Daoy (cell line): ENCODE data around the gene DPP10. TPM values are rescaled to one million over a fixed set of nuclear protein-coding genes. Genes with fewer than 3 reads are reported as not detected.

ENCODE experiments used
- DNase-seq: peaks from one replicate; pipeline ENCODE4 v3.0.0-alpha.2; 2015; ENCODE audit warnings: low read depth
- total RNA-seq: library from RNA; depleted of rRNA; stranded (reverse); fragments of >200 nt; shearing (Covaris generic); gene quantifications from 2 replicates; pipeline ENCODE4 v1.2.3, GENCODE V29; 2014

Gene DPP10
- total RNA-seq, 1 experiment from 2014 or later, result not detected

DNA sequence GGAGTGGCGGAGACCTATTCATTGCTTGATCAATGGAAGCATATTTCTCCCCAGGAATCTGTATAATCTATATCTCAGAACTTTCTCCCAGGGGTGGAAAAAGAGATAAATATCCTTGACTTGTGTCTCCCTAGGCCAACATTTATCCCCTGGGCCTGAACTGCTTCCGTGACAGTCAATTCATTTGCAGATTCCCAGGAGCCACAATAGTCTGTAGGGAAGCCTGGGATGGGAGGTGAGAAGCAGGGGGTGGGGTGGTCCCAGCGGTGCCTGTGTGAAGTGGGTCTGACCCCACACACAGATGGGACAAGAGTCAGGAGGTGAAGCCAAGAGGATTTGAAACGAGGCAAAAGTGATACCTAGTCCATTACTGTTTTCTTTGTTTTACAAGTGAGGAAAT lies 166.8 kb downstream of the DPP10 start:
- no peak for DNase-seq

GRCh38 chr2:114609801-114610200 lies 167.4 kb downstream of the DPP10 start:
- no peak for DNase-seq

DNA sequence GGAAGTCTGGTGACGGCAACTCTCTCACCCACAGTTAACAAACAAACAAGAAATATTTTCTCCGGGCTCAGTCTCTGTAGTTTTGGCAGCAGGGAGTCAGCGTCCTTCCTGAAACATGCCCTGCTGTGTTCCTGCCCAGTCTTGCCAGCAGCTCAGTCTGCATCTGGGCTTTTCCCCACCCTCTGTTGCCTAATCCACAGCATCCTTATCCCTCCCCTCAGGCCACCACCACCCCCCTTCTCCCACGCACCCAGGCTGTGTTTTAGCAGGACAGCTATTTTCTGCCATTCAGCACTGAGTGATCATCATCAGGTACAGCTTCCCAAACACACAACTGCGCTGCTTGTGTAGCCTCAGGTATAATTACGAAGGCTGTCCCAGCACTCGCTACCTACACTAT lies 168.2 kb downstream of the DPP10 start:
- DNase-seq, result no peak

- DNase-seq, result no peak
These were observed 172.2 kb downstream of the DPP10 start for GRCh38 chr2:114614592-114614991.

- DNase-seq, result no peak
These were observed 186.0 kb downstream of the DPP10 start for GRCh38 chr2:114628481-114628880.

GRCh38 chr2:114631146-114631545 lies 188.7 kb downstream of the DPP10 start:
- no peak for DNase-seq

DNA sequence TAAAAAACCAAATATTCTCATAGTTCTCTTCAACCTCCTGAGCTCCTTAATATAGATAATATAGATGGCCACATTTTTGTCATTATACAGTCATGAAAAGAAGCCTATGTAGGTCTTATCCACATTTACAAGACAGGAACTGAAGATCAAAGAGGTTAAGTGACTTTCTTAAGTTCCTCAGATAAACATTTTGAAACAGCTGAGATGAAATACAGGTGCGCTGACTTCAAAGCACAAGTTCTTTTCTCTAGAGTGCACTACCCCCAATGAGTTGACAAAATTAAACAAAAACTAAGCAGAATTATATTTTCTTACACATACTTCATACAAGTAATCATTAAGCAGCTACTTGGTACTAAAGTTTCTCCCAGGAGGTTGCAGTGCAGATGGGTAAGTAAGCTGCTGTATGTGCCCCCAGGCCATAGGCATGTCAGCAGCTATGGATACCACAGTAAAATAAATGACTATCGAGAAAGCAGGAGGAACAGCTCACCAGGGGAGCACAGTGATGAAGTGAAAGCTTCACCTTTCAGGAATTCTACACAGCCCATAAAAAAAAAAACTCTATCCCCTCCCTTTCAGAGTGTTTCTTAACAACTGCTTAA lies 199.8 kb downstream of the DPP10 start:
- no peak for DNase-seq

- no peak for DNase-seq
These were observed 200.6 kb downstream of the DPP10 start for GRCh38 chr2:114642988-114643553.

DNA sequence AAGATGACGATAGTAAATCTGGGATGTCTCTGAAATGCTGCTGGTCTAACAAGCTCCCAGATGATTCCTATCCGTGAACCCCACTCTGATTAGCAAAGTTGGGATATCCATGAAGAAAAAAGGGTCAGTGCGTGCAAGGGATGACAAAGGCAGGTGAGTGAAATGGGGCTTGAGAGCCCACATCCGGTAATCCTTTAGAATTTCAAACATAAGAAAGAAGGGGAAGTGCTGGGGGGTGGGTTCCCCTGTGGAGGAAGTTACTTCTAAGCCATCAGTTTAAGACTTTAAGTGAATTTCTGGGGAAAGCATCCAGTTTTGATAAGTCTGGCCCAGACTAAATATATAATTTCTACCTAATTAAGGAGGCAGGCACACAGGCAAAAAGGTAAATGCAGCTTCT lies 209.5 kb downstream of the DPP10 start:
- no peak for DNase-seq

GRCh38 chr2:114659880-114660279 lies 217.4 kb downstream of the DPP10 start:
- no peak for DNase-seq

GRCh38 chr2:114661971-114662939 lies 219.8 kb downstream of the DPP10 start:
- no peak for DNase-seq

DNA sequence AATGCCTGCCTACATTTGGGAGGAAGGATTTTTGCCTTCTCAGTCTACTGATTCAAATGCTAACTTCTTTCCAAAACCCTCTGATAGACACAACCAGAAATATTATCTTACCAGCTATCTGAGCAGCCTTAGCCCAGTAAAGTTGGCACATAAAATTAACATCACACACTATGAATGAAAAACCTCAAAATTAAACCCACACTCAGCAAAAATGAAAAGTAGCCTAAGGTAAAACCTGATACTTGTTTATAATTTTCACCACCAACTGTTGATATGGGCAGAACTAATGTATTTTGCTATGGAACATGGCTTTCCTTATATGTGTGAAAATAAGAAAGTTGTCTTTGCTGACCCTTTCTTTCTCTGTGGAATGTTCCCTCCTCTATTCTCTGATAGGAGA lies 226.0 kb downstream of the DPP10 start:
- DNase-seq, result no peak

GRCh38 chr2:114683251-114683650 lies 240.8 kb downstream of the DPP10 start:
- DNase-seq, result no peak

DNA sequence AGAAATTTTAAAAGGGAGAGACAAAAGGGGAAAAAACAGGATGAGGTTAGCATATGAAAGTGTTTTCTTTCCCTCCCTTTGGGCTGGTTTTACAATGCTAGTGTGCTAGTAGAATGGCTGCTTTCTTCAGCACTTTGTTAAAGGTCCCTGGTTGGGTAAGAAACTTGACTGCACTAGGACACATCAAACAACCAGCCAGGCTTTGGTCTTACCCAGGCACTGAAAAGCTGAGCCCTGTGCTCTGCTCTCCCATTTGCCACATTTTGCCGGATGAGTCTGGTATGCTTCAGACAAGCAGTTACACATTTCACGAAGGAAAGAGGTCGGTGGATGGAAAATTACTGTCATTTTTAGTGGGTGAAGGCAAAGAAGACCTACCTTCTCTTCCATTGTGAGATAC lies 242.0 kb downstream of the DPP10 start:
- DNase-seq, result no peak

DNA sequence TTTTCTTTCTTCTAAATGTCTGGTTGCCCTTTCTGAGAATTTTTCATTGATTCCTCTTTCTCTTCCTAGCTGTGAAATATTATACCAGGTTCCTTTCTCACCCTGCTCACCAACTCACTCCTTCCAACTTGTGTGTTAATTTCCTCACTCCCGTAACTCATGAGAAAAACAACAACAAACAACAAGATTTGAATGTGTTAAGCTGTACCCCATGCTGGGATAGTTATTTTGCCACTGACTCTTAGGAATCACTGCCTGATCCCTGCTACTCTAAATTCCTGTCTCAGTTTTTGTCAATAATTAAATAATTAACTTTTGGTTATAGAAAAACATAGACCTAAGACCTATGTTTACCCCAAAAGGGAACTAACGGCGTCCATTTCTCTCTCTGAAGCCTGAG lies 242.7 kb downstream of the DPP10 start:
- no peak for DNase-seq

DNA sequence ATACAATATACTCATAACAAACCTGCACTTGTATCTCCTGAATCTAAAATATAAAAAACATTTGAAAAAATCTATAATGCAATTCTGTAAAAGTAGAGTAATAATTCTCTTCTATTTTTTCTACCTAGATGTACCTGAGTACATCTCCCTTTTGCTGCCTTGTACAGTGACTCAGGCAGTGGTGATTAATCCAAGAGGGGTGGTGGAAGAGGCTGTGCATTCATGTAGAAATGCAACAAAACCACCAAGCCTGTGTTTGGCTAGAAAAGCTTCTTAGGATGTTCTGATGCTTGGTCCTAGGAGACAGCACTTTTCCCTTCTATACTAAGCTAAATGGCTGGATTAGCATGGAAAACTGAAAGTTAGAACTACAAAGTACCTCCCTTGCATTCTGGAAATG lies 245.8 kb downstream of the DPP10 start:
- no peak for DNase-seq

DNA sequence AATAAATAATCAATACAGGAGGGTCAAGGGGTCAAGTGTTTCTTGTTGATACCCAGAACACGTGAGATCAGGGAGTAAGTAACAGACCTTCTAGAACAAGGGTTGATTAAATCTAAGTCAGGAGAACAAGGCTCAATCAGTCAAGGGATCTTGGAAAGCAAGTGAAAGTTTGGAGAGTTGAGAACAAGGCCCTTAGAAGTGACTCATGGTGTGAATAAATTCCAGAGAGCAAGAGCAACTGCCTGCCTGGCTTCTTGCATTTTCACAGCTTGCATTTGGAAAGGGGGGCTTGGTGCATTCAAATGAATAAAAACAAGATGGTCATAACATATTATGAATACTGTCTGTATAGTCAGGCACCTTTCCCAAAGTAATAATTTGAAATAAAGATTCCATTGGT lies 256.1 kb downstream of the DPP10 start:
- no peak for DNase-seq

GRCh38 chr2:114699423-114699944 lies 257.0 kb downstream of the DPP10 start:
- no peak for DNase-seq

DNA sequence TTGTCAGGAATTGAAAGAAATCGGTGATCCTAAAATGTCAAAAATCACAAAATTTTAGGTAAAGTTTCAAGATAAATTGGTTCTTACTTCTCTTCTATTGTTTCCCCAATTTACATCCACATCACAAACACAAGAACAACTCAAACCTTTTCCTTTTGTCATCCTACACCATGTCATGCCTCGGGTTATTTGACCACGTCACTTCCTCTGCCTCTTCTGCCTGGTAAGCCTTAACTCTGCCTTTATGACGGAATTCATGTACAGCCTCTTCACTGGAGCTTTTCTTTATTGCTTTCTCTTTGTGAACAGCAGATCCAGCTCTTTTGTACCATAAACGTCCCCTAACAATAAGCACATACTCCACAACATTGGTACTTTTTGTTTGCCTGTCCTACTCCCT lies 258.0 kb downstream of the DPP10 start:
- DNase-seq, result no peak

GRCh38 chr2:114709936-114710850 lies 267.8 kb downstream of the DPP10 start:
- no peak for DNase-seq

DNA sequence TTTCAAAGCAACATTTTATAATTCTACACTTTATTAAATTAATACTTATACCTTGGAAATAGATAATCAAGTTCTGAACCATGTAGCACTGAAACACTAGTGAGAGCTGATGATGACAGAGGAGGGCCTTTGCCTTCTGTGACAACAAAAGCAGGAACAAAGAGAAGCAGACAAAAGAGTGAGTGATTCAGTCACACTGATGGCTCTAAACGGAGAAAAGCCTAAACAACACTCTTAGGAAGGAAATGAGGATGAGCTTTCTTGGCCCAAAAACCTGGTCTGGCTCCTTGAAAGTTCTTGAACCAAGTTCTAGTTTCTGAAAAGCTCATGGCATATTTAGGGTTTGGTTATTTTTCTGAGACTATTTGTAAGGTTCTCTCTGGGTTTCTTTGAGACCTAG lies 271.9 kb downstream of the DPP10 start:
- no peak for DNase-seq

GRCh38 chr2:114717049-114717448 lies 274.6 kb downstream of the DPP10 start:
- DNase-seq, result no peak
